HG02885 (cell line): Measurements from ENCODE around the gene LRATD1.
"Not testable (repeated sequence)": the region's sequence is repeated elsewhere in the genome, so short reads cannot be mapped to it uniquely, and the experiment has no call there.

ENCODE experiments used
- ATAC-seq: cut with Tn5 transposase; IDR thresholded peaks from one replicate; pipeline ENCODE4 v1.9.1; 2021; ENCODE audit warnings: mild to moderate bottlenecking; ENCODE audit not compliant: unreplicated experiment, poor library complexity

LRATD1 gene, protein sequence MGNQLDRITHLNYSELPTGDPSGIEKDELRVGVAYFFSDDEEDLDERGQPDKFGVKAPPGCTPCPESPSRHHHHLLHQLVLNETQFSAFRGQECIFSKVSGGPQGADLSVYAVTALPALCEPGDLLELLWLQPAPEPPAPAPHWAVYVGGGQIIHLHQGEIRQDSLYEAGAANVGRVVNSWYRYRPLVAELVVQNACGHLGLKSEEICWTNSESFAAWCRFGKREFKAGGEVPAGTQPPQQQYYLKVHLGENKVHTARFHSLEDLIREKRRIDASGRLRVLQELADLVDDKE

DNA sequence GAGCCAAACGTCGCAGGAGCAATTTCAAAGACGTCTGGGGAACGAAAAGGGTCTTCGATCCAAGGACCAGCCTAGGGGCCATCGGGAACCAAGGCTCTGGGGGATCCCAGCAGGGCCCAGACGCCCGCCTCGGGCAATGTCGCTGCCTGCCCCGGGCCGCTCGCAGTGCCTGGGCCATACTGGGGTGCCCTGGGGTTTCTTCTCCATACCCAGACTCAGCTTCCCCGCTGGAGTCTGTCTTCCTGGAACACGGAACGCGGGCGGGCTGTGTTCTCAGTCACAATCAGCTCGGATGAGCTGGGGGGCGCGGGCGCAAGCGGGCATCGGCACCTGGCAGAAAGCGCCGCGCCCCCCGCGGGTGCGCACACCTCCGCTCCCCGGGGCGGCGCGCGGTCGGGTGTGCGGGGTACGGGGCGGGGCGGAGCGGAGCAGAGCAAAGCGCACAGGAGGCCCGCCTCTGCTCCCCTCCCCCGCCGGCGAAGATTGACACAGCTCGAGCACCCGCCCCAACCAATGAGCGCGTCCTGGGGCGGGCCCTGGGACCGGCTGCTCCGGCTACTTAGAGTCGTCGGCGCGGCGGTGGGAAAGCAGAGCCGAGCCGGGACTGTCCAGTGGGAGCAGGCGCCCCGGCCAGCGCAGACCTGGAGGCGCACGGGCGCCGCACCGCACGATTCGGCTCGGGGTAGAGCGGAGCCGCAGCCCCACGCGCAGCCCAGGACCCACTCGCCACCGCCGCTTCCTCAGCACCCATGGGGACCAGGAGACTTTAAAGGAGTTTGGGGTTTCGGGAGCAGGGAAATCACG lies at the start of gene LRATD1:
TSS of gene LRATD1 (plus strand) at position 585 of the 804 bp plus-strand sequence. CDS start 1,263 bp downstream, outside the sequence.
- peak; percentile 51 for ATAC-seq

GRCh38 chr2:14583059-14583458 lies 49.5 kb upstream of the LRATD1 start:
- ATAC-seq = no peak

- ATAC-seq = no peak
Measured at GRCh38 chr2:14583802-14584201, 48.7 kb upstream of the LRATD1 start.

GRCh38 chr2:14587119-14587518 lies 45.4 kb upstream of the LRATD1 start:
- no peak for ATAC-seq

DNA sequence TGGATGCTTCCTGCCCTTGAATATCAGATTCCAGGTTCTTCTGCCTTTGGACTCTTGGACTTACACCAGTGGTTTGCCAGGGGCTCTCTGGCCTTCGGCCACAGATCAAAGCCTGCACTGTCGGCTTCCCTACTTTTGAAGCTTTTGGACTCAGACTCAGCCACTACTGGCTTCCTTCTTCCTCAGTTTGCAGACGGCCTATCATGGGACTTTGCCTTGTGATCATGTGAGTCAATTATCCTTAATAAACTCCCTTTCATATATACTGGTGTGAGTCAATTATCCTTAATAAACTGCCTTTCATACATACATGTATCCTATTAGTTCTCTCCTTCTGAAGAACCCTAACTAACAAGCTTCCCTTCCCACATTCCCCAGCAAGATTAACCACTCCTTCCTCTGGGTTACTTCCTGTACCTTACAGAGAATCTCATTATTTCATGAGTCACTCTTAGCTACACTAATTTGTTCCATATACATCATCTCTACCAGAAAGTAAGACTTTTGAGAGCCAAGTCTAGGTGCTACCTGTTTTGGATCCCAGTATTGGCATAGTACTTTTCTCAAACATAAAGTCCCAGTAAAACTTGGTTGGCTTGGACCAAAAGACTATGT lies 31.3 kb upstream of the LRATD1 start:
- no peak for ATAC-seq

- ATAC-seq = no peak
Measured at GRCh38 chr2:14602309-14602708, 30.2 kb upstream of the LRATD1 start.

DNA sequence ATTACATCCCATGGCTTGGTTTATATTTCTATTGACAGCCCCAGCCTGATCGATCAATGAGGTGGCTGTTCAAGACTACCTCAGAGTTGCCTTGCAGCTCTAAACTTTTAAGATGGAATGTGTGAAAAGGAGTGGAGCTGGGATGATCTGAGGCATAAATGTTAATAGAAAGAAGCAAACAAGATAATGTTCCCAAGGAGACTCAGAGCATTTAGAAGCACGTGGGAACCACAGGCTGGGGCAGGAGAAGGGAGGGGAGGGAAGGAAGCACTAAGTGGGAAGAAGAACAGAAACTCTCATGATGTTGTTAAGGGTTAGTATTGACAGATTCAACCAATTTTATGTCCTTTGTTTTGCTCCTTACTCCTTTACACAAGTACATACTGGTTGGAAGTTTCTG lies 28.8 kb upstream of the LRATD1 start:
- no peak for ATAC-seq

DNA sequence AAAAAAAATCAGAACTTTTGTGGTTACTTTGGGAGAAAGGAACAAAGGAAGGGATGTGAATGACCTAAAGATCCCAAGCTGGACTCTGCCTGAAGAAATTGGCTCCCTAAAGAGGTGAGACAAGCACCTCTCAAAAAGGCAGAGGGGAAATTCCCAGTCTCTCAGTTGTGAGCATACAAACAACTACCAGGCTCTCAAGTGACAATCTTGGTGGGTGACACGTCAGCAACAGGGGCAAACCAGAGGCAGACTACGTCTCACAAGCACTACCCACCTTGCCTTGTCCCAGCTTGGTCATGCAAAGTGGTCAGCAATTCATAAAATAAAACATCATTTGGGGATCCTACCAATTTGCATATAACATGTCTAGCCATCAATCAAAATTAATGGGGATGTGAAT lies 24.3 kb upstream of the LRATD1 start:
- no peak for ATAC-seq

- no peak for ATAC-seq
Measured at GRCh38 chr2:14614017-14614416, 18.5 kb upstream of the LRATD1 start.

DNA sequence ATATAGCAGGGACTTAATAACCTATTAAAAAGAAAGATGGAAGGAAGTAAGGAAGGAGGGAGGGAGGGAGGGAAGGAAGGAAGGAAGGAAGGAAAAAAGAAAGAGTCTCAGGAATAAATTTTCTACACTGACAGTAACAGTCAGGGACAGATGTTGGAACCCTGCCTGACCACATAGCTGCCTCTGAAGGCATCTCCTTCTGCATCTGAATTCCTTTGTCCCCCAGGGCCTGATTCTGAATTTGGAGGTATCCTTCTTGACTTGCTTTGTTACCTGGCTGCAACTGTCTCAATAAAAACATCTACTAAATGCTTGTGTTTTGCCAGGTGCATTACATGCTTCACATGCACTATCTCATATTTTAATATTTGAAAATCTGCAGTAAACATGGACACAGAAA lies 17.4 kb upstream of the LRATD1 start:
- no peak for ATAC-seq

DNA sequence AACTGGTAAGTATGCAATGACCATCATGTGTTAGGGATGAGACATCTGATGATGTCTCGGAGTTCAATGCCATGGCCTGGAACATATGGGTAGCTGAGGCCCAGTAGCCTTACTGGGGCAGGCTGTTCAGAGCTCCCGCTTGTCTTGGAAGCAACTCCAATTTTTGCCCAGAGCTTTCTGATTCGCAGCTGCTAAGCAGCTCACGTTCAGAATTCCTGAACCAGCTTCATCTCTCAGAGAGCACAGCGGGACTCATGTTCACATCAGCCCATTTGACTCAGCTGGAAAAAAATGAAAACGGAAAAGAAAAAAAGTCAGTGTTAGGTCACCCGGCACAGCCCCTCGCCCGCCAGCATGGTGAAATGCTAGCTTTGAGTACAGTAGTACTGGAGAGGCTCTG lies 16.8 kb upstream of the LRATD1 start:
- ATAC-seq = no peak

GRCh38 chr2:14616342-14616741 lies 16.2 kb upstream of the LRATD1 start:
- no peak for ATAC-seq

GRCh38 chr2:14616950-14617349 lies 15.6 kb upstream of the LRATD1 start:
- ATAC-seq = no peak

DNA sequence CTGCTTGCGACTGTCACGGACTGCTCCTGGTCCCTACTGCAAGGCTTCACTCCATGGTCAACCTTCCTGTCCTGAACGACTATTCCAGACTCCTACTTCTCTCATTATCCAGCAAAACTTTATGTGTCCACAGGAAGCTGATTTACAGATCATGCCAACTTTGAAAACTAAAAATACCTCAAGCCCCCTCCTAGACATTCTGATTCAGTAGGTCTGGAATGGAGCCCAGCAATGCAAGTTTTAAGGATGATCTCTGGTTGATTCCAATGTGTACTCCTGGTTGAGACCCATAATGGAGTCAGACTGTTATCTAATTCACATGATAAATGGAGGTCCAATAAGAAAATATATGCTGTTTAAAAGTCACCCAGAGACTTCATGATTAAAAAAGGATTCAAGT lies 13.1 kb upstream of the LRATD1 start:
- ATAC-seq = no peak

GRCh38 chr2:14621114-14621513 lies 11.4 kb upstream of the LRATD1 start:
- ATAC-seq = no peak

DNA sequence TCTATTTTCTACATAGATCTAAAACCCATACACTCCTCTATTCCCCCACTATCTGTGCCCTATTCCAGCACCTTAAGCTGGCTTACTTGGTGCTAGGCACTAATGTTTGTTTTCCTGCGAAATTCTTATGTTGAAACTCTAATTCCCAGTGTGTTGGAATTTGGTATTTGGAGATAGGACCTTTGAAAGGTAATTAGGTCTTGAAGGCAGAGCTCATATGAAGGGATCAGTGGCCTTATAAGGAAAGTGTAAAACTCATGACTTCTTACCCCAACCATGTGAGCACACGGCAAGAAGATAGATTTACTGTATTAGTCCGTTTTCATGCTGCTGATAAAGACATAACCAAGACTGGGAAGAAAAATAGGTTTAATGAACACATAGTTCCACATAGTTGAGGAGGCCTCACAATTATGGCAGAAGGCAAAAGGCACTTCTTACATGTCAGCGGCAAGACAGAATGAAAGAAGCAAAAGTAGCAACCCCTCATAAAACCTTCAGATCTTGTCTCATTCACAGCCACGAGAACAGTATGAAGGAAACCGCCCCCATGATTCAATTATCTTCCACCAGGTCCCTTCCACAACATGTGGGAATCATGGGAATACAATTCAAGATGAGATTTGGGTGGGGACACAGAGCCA lies 10.5 kb upstream of the LRATD1 start:
- no peak for ATAC-seq

- not testable (repeated sequence) for ATAC-seq
Measured at GRCh38 chr2:14622550-14622939, 10.0 kb upstream of the LRATD1 start.

DNA sequence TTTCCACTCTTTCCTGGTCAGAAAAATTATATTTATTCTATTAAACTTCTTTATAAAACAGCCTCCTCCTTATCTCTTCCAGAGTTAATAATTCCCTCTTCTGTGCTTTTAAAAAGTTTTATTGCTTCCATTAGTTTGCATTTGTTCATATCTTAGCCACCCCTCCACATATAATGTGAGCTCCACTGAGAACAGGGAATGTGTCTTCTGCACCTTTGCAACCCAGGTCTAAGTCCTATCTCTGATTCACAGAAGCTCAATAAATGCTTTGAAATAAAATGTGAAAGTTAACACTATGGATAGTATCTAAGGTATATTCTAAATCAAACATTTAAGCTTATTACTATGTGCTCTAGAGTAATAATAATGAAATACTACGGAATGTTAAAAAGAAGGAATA lies 9.3 kb upstream of the LRATD1 start:
- no peak for ATAC-seq

DNA sequence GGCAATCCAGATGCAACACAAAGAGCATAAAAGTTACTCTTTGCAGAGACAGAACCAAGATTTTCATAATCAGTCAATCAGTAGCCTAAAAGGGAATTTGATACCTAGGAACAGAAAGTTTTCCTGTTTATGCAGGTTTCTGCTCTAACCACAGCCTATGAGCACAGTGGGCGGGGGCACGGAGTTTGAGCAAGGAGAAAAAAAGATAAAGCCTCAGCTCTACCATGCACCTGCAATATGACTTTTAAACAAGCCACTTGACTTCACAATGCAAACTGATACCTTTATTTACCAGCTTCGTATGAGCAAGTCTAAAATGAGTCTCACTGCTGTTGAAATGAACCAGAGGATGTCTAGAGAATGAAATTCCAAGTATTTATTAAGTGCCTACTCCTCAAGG lies 5.6 kb upstream of the LRATD1 start:
- no peak for ATAC-seq

DNA sequence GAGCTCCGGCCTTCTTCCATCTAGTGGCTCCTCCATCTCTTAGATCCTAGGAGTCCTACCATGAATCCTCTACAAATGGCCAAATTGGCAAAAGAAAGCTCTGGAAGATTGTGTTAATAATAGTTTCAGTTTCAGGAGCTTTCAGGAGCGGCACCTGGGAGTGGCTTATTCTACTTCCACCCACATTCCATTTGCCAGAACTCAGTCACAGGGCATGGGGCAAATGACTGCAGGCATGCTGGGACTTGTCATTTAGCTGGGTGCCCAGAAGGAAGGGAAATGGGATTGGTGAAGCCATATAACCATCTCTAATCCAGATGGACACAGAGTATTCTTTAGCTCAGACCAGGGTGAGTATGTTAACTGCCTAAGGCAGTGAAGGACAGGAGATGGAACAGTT lies 3.6 kb upstream of the LRATD1 start:
- ATAC-seq = no peak
